NCI-H1417 treated with DMSO at 0.1 percent for 48 hours (cell line): Measurements from ENCODE around the gene ICA1.

Source experiments
- DNase-seq: peaks from one replicate; lab custom pipeline; 2025; lab: John Stamatoyannopoulos, UW

Gene ICA1

GRCh38 chr7:8227261-8227660 lies 34.7 kb downstream of the ICA1 start:
- DNase-seq, result no peak

GRCh38 chr7:8226501-8226900 lies 35.5 kb downstream of the ICA1 start:
- DNase-seq, result no peak

- no peak for DNase-seq
These were observed 40.4 kb downstream of the ICA1 start for GRCh38 chr7:8221567-8221966.

GRCh38 chr7:8221101-8221495 lies 40.9 kb downstream of the ICA1 start:
- DNase-seq, result no peak

GRCh38 chr7:8220376-8221100 lies 41.4 kb downstream of the ICA1 start:
- DNase-seq, result no peak

GRCh38 chr7:8217200-8218068 lies 44.5 kb downstream of the ICA1 start:
- DNase-seq, result peak; percentile 55

- DNase-seq, result no peak
These were observed 45.7 kb downstream of the ICA1 start for GRCh38 chr7:8216334-8216690.

- no peak for DNase-seq
These were observed 46.2 kb downstream of the ICA1 start for GRCh38 chr7:8215648-8216333.

GRCh38 chr7:8214244-8214824 lies 47.6 kb downstream of the ICA1 start:
- peak; percentile 77 for DNase-seq

GRCh38 chr7:8213381-8213780 lies 48.6 kb downstream of the ICA1 start:
- no peak for DNase-seq

GRCh38 chr7:8212638-8213037 lies 49.3 kb downstream of the ICA1 start:
- no peak for DNase-seq

- no peak for DNase-seq
These were observed 50.3 kb downstream of the ICA1 start for GRCh38 chr7:8211725-8212096.

GRCh38 chr7:8210845-8211724 lies 50.9 kb downstream of the ICA1 start:
- no peak for DNase-seq

GRCh38 chr7:8209353-8209752 lies 52.6 kb downstream of the ICA1 start:
- no peak for DNase-seq

GRCh38 chr7:8208816-8209215 lies 53.2 kb downstream of the ICA1 start:
- DNase-seq, result no peak

- DNase-seq, result no peak
These were observed 55.0 kb downstream of the ICA1 start for GRCh38 chr7:8206956-8207355.

- no peak for DNase-seq
These were observed 56.4 kb downstream of the ICA1 start for GRCh38 chr7:8205537-8205936.

GRCh38 chr7:8205031-8205387 lies 57.0 kb downstream of the ICA1 start:
- no peak for DNase-seq

GRCh38 chr7:8204339-8205030 lies 57.5 kb downstream of the ICA1 start:
- DNase-seq, result no peak

GRCh38 chr7:8201846-8202441 lies 60.0 kb downstream of the ICA1 start:
- DNase-seq, result no peak

- DNase-seq, result no peak
These were observed 61.2 kb downstream of the ICA1 start for GRCh38 chr7:8200717-8201116.
